Measurements from ENCODE around the gene WIPI1.

DNA sequence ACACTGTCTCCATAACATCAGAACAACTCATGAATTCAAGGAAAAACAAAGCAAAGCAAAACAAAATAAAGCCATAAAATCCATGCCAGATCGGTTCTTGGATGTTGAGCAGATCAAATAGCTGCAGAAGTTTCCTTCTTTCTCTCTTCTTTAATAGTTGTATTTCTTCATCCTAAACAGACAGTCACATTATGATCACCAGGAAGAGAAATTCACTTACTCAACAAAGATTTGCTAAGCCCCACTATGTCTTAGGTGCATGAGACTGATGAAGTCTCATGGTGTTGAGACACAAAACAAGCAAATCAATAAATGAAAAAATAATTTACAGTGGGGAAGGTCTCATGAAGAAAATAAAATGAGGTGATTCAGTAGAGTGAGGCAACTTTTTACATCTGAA lies 72.8 kb downstream of the WIPI1 start:
- TF ChIP-seq, protein P1, sequence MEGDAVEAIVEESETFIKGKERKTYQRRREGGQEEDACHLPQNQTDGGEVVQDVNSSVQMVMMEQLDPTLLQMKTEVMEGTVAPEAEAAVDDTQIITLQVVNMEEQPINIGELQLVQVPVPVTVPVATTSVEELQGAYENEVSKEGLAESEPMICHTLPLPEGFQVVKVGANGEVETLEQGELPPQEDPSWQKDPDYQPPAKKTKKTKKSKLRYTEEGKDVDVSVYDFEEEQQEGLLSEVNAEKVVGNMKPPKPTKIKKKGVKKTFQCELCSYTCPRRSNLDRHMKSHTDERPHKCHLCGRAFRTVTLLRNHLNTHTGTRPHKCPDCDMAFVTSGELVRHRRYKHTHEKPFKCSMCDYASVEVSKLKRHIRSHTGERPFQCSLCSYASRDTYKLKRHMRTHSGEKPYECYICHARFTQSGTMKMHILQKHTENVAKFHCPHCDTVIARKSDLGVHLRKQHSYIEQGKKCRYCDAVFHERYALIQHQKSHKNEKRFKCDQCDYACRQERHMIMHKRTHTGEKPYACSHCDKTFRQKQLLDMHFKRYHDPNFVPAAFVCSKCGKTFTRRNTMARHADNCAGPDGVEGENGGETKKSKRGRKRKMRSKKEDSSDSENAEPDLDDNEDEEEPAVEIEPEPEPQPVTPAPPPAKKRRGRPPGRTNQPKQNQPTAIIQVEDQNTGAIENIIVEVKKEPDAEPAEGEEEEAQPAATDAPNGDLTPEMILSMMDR (IDR thresholded peaks at IDR 0.05) = no peak
- no peak for TF ChIP-seq POLR2AphosphoS5 (IDR thresholded peaks at IDR 0.05; ENCODE audit: insufficient read depth in 1 of 2, low read depth in 1 of 2)
